ENCODE measurements around the gene ERC1.
"Not testable (repeated sequence)": the region's sequence is repeated elsewhere in the genome, so short reads cannot be mapped to it uniquely, and the experiment has no call there.

Gene ERC1

DNA sequence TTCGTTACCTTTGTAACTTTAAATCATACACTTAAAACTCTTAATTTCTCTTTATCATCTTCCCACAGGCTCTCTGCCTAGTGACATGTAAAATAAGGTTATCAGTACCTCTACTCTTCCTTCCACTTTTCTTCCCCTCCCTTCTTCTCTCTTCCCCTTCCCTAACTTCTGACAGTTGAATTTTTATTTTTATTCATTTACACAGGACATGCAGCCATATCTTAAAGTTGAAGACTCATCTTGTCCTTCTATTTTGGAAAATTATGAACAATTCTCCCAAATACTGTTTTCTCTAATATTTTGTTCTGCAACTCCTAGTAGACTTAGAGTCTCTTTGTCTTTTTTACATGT is 339.4 kb downstream of the ERC1 start:
- DNase-seq = no peak

DNA sequence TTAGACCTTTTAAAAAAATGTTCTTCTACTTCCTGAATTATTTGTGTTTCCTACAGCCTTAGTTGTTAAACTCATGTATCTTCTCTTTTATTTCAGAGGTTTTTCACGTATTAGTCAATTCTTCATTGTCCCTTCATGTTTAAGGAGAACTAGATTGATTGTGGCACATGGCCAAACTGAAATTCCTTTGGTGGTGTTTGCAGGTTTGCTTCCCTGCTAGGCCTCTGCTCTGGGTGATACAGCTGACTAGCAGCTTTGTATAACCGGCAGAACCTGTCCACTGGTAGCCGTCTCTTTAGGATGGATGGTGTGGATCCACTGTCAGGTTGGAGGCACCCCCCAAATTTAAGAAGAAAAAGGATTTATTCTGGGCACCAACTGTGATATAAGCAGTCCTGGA is 341.3 kb downstream of the ERC1 start:
- DNase-seq = no peak

DNA sequence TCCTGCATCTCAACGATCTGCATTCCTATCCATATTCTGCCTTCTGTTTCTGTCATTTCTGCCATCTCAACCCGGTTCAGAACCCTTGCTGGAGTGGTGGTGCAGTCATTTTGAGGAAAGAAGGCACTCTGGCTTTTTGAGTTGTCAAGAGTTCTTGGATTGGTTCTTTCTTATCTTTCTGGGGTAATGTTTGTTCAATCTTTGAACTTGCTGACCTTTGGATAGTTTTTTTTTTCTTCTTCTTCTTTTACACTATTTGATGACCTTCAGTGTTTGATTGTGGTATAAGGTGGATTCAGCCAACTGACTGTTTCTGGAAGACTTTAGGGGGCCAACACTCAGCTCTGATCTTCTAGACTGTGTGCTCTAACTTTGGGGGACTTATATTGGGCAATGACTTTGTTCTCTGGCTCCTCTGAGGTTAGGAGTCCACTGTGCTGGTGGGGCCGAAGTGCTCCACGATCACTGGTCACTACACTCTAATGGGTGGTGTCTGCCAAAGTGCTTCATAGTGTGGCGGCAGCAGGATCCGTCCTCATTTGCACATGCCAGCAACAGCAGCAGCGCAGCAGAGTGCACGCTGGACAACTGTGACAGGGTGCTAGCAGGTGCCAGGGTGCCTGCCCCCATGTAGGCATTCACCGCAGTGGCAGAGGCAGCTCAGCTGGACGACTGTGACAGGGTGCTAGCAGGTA is 347.6 kb downstream of the ERC1 start:
- DNase-seq = no peak

DNA sequence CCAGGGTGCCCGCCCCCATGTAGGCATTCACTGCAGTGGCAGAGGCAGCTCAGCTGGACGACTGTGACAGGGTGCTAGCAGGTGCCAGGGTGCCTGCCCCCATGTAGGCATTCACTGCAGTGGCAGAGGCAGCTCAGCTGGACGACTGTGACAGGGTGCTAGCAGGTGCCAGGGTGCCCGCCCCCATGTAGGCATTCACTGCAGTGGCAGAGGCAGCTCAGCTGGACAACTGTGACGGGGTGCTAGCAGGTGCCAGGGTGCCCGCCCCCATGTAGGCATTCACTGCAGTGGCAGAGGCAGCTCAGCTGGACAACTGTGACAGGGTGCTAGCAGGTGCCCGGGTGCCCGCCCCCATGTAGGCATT is 348.1 kb downstream of the ERC1 start:
- DNase-seq = not testable (repeated sequence)

DNA sequence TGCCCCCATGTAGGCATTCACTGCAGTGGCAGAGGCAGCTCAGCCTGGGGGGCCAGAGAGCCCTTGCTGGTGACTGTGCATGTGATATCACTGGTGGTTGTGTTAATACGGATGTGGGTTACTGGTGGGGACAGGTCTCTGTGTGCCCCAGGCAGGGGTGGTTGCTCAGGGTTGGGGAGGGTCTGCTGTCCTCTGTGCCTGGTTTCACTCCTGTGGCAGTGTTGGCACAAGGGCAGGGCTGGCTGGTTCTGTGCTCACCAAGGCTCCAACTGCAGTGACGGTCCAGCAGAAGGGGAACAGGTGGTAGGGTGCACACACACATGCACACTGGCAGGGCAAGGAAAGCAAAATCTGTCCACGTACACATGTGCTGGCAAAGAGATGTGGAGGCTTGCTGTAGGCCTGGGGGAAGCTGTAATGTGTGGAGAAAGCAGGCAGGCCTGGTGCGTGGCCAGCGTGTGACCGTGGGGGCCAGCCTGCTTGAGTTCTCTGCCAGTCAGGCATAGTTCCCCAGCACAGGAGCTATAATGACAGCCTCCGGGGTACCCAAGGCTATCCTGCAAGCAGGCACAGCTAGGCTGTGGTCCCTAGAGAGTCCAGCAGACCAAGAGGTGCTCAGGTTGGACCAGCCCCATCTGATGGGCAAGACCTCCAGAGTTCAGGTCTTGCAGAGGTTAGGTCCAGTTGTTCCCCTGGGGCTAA is 348.7 kb downstream of the ERC1 start:
- DNase-seq = peak; percentile 58

DNA sequence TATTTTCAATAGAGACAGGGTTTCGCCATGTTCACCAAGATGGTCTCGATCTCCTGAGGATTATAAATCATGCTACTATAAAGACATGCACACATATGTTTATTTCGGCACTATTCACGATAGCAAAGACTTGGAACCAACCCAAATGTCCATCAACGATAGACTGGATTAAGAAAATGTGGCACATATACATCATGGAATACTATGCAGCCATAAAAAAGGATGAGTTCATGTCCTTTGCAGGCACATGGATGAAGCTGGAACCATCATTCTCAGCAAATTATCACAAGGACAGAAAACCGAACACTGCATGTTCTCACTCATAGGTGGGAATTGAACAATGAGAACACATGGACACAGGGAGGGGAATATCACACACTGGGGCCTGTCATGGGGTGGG is 350.2 kb downstream of the ERC1 start:
- DNase-seq = not testable (repeated sequence)

DNA sequence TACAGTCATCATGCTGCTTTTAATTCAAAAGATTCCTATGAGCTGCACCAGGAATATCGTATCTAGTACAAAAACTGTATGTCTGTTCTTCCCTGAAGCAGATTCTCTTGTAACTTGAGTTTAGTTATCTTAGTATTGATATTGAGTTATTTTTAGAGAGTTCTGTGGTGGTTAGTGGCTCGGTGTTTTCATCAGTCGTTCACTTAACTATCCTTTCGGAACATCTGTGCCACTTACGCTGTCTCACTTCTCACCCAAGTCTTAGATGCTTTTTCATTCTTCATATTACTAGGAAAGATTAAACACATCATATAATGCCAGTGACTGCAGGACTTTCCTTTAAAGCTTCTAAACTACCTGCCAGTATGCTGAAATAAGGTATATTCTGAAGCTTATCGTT is 352.4 kb downstream of the ERC1 start:
- DNase-seq = no peak

DNA sequence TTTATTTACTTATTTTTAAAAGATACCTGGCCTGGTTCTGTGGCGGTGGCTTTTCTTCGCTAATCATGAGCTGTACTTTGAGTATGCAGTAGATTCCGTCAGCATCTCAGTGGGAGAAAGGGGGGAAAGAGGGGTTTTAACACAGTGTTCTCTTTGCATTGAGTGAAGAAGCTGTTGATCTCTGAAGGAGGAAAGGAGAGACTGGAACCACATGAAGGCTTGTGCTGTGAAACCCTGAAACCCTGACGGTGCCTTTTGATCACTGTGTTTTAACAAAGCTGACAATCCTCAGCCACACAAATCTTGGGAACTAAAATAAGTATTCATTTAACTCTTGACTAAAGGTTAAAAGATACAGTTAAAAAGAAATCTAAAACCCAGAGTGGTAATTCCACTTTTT is 353.2 kb downstream of the ERC1 start:
- no peak for DNase-seq

DNA sequence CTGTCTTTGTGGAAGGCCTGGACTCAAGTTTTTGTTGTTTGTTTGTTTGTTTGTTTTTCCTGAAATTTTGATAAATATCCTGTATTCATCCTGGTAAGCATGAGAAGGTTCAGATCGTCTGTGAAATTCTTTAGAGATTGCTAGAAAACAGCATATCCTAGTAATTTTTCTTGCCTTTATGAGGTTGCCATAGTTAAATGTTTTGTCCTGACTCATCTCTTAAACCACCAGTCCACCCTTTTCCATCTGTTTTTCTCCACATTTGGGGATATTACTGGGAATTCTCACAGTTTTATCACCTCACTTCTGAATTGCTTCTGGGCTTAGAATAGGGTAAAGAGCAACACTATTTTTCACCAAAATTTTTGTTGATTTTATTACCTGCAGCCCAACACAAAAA is 355.1 kb downstream of the ERC1 start:
- no peak for DNase-seq

DNA sequence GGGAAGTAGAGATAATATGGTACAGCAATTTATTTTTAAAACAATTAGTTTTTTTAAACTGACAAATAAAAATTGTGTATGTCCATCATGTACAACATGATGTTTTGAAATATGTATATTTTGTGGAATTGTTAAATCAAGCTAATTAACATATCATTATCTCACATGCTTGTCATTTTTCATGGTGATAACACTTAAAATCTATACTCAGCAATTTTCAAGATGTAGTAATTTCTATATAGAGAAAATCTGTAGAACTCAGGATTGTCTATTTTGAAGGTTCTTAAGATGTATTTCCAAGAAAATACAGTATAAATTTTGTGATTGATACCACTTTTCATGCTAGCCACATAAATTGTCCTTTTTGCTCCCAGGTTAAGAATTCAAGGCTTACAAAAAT is 356.3 kb downstream of the ERC1 start:
- DNase-seq = no peak

DNA sequence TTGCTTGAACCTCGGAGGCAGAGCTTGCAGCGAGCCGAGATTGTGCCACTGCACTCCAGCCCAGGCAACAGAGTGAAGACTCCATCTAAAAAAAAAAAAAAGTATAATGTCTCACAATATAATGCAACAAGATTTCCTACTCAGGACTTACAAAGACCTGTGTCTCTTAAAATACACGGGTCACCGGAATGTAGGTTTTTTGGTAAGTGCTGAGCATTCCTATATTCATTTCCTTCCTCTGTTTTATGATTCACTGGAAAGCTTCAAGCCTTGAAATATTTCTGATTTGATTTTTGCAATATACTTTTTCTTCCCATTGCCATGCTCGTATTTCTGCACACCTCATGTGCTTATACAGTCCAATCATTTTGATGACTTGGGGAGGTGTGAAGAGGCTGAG is 357.6 kb downstream of the ERC1 start:
- no peak for DNase-seq

DNA sequence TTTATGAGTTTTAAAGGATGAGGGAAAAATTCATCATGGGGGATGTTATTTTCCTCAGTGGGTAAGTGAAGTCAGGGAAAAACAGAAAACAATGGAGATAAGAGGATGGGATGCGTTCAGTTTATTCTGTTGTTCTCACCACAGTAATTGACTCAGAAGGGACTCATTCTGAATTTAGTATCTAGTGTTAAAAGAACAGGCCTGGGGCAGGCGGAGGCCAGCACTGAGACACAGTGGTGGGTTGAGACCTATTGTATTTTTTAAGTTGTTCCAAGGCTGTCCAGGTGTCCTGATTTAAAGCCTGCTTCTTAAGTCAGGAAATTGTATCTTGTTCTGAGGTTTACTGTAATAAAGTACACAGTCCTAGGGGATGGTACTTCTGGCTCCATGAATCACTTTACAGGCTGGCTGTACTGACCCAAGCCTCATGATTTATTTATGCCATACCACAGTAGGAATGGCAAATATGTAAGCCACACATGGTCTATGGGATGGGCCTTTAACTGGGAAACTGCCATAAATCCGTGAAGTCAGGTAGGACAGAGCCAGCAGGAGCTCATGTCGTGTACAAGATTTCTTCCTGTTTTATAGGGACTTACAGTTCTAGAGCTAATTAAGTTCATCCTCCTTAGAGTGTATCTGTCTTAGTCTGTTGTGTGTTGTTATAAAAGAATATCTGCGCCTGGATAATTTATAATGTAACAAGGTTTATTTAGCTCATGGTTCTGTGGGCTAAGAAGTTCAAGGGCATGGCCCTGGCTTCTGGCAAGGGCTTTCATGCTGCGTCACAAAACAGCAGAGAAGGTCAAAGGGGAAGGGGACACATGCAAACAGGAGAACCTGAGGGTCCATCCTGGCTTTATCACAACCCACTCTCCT is 359.3 kb downstream of the ERC1 start:
- DNase-seq = no peak

DNA sequence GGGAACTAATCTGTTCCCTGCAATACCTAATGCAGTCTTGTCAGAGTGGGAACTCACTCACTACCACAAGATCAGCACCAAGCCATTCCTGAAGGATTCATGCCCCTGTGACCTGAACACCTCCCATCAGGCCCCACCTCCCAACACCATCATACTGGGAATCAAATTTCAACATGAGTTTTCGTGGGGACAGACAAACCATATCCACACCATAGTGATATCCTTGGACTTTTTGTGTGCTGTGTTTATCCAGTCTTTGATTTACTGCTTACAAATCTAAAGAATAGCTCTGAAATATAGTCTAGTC is 359.9 kb downstream of the ERC1 start:
- DNase-seq = no peak

DNA sequence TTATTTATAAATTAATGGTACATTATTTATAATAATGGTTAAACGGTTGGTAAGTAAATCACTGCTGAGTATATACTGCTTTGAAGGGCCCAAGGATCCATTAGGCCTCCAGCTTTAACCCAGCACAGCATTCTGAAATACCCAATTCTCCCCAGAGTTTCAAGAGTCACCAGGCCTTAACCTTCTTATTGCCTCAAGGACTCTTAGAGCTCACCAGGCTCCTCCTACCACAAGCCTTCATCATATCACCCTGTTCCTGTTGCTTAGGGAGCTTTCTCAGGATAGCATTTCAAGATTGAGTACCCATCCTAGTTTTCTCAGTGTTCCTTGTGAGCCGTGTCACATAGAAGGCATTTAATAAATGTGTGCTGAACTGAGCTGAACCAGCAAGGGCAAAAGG is 360.9 kb downstream of the ERC1 start:
- DNase-seq = no peak

DNA sequence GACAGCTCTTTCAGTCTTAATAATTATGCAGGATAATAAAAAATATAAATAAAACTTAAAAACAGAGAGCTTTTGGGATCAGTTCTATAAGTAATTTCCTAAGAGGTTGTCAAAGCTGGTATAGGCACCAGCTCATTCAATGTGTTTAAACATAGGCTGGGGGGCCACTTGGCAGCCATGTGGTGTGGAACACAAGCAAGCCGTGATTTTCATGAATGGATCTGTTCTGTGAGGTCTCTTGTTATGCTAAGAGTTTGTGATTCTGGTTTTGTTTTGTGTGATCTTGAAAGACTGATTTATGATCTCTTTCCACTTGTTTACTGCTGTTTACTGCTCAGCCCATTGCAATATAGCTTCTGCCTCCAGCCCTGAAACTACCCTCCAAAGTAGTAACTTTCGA is 362.4 kb downstream of the ERC1 start:
- no peak for DNase-seq

DNA sequence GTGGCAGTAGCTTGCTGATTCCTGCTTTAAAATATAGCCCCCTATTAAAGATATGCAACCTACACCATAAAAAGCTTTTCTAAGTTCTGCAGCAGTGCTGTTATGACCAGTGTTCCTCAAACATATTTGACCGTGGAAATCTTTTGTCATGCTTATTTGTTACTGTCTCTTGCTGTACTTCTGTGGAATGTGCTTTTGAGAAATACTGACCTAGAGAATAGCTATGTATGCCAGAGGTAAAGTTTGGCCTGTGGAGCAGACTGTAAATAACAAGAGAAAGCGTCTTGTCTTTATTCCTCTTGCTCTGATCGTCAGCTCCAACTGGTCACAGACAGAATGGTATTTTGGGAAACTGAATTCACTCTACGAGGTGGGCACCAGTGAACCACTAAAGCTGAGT is 364.4 kb downstream of the ERC1 start:
- no peak for DNase-seq

DNA sequence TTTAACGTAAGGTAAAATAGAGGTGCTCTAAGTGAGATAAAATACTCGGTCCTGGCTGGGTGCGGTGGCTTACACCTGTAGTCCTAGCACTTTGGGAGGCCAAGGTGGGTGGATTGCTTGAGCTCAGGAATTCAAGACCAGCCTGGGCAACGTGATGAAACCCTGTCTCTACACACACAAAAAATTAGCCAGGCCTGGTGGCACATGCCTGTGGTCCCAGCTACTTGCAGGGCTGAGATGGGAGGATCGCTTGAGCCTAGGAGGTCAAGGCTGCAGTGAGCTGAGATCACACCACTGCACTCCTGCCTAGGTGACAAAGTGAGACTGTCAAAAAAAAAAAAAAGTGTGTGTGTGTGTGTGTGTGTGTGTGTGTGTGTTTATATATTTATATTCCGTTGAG is 364.8 kb downstream of the ERC1 start:
- not testable (repeated sequence) for DNase-seq

DNA sequence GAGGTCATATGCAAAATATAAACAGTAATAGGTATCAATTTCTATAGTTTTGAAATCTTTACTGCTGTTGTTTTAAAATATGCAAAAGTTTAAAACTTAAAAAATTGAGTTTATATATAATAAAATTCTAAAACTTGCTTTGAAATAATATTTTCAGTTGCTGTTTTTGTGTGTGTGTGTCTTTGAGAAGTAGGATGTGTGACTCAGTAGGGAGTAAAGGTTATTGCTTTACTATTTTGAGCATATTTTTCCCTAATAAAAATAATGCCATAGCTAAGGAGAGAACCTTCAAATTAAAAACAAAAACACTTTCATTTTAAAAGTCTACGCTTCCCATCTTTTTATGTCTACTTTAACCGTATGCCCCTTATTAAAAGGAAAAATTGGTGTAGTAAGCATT is 365.3 kb downstream of the ERC1 start:
- no peak for DNase-seq

DNA sequence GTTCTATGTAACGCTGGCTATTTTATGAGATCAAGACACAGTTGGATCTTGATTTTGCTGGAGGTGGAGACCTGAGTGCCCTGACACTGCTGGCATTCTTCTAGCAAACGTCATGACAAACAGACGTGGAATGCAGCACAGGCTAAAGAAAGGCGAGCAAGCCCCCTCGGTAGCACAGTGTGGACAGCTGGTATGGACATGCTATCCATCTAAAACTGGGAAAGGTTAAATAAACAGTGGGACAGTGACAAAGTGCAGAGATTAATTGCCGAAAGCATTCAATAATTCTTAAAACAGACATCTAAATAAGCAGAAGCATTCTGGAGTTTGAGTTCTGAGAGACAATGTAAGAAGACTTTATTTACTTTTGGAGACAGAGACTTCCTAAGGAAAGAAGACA is 366.1 kb downstream of the ERC1 start:
- DNase-seq = no peak

DNA sequence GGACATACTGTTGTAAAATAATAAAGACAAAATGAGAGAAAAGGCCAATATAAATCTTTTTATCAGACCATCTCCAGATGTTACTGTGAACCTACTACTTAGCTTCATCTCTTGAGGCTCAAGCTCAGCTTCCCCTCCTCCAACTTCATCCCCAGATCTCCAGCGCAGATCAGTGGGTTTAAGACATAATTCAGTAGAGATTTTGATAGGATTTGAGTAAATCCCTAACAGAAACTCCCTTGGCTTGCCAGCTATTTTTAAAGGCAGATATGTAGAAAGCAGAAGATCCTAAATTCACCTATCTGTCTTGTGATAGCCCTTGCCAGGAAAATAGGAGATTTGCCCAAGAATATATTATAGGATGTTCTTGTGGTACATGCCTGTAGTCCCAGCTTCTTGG is 366.7 kb downstream of the ERC1 start:
- no peak for DNase-seq

DNA sequence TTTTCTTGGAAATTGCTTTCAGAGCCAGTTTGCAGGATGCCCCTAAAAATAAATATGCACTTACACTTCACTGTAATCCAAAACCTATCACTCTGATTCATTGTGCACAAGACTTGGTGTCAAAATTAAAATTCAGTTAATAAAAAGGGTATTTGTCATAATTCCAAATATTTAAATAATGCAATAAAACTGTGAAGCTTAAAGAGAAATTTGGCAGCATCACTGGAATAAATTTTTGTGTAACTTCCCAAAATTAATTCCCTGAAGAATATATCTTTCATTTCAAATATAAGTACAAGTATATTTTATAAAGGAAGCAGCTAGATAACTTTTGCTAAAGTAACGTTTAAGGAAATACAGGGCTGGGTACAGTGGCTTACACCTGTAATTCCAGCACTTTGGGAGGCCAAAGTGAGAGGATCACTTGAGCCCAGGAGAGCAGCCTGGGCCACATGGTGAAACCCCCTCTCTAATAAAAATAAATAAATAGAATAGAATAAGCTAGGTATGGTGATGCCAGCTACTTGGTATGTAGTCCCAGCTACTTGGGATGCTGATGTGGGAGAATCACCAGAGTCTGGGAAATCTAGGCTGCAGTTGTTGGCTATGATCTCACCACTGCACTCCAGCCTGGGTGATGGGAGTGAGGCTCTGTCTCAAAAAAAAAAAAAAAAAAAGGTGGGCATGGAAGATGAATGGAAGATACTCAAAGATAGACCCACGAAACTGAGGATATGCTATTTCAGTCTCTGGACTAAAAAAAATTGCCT is 369.6 kb downstream of the ERC1 start:
- no peak for DNase-seq

DNA sequence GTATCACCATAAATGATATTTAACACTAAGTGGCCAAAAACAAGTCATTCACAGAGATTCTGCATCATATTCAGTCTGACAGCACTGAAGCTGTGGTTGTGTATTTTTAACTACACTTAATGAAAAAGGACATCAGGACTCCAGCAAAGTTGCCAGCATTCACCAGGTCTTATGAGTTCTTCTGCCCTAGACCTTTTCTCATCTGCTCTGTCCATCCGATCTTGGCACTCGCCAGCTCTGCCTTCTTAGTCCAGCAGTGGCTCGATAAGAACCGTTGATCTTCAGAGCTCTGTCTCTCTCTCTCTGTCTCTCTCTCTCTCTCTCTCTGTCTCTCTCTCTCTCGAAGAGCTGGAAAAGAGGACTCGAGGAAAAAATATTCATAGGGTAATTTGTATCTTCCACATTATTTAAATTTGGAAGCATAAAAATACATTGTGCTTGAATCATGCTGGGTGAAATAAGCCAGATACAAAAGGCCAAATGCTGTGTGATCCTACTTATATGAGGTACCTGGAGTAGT is 371.2 kb downstream of the ERC1 start:
- no peak for DNase-seq

DNA sequence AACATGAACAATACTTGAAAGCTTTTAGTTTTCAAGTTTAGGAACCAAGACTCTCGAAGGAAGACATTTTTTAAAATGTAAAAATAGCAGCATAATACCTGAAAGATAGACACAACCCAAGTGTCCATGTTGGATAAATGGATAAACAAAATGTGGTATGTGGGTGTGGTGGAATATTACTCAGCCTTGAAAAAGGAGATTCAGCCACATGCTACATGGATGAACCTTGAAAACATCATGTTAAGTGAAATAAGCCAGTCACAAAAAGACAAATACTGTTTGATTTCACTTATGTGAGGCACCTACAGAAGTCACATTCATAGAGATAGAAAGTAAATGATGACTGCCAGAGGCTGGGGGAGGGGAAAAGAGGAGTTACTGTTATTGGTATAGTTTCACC is 374.7 kb downstream of the ERC1 start:
- no peak for DNase-seq

Measured in NCI-H1694 treated with DMSO at 0.1 percent for 48 hours (cell line).